Anterior cingulate cortex (tissue), 58 donors: ENCODE results near the gene FRMD3.

ENCODE experiments used
- DNase-seq, 58 donors: peaks; one replicate each; lab custom pipeline; 2025; lab: John Stamatoyannopoulos, UW

FRMD3 gene

GRCh38 chr9:83475741-83476140, 62.5 kb downstream of the FRMD3 start:
- no peak for DNase-seq

GRCh38 chr9:83474631-83475030, 63.6 kb downstream of the FRMD3 start:
- DNase-seq, result no peak

GRCh38 chr9:83473488-83473971, 64.7 kb downstream of the FRMD3 start:
- no peak for DNase-seq

GRCh38 chr9:83472764-83473163, 65.4 kb downstream of the FRMD3 start:
- no peak for DNase-seq

GRCh38 chr9:83472221-83472665, 66.0 kb downstream of the FRMD3 start:
- no peak for DNase-seq

- DNase-seq, result no peak
Measured at GRCh38 chr9:83471241-83471640, 67.0 kb downstream of the FRMD3 start.

GRCh38 chr9:83469722-83470121, 68.5 kb downstream of the FRMD3 start:
- no peak for DNase-seq

GRCh38 chr9:83468821-83469220, 69.4 kb downstream of the FRMD3 start:
- DNase-seq, result no peak

- no peak for DNase-seq
Measured at GRCh38 chr9:83466877-83467276, 71.3 kb downstream of the FRMD3 start.

- no peak for DNase-seq
Measured at GRCh38 chr9:83466351-83466750, 71.8 kb downstream of the FRMD3 start.

GRCh38 chr9:83459830-83460229, 78.4 kb downstream of the FRMD3 start:
- no peak for DNase-seq

GRCh38 chr9:83458530-83458929, 79.7 kb downstream of the FRMD3 start:
- DNase-seq, result no peak

- DNase-seq, result no peak
Measured at GRCh38 chr9:83457005-83457404, 81.2 kb downstream of the FRMD3 start.

GRCh38 chr9:83456226-83456625, 82.0 kb downstream of the FRMD3 start:
- DNase-seq, result no peak

GRCh38 chr9:83454076-83454475, 84.1 kb downstream of the FRMD3 start:
- DNase-seq, result no peak

- no peak for DNase-seq
Measured at GRCh38 chr9:83451308-83451707, 86.9 kb downstream of the FRMD3 start.

GRCh38 chr9:83449983-83450382, 88.2 kb downstream of the FRMD3 start:
- DNase-seq, result no peak

- DNase-seq, result no peak
Measured at GRCh38 chr9:83449166-83449565, 89.0 kb downstream of the FRMD3 start.

GRCh38 chr9:83448626-83449025, 89.6 kb downstream of the FRMD3 start:
- DNase-seq, result no peak

GRCh38 chr9:83447351-83447750, 90.8 kb downstream of the FRMD3 start:
- no peak for DNase-seq

GRCh38 chr9:83445703-83446265, 92.4 kb downstream of the FRMD3 start:
- no peak for DNase-seq

GRCh38 chr9:83444110-83444509, 94.1 kb downstream of the FRMD3 start:
- no peak for DNase-seq

GRCh38 chr9:83441390-83441789, 96.8 kb downstream of the FRMD3 start:
- no peak for DNase-seq
